ENCODE data around the gene LRRC27.
"Not testable (repeated sequence)": the region's sequence is repeated elsewhere in the genome, so short reads cannot be mapped to it uniquely, and the experiment has no call there.

The LRRC27 gene

GRCh38 chr10:132316133-132316532 lies 15.9 kb upstream of the LRRC27 start:
- DNase-seq, result no peak

GRCh38 chr10:132317477-132317876 lies 14.5 kb upstream of the LRRC27 start:
- not testable (repeated sequence) for DNase-seq

GRCh38 chr10:132319853-132320653 lies 11.9 kb upstream of the LRRC27 start:
- DNase-seq, result no peak

GRCh38 chr10:132320654-132321469 lies 11.1 kb upstream of the LRRC27 start:
- DNase-seq, result no peak

GRCh38 chr10:132321726-132322125 lies 10.3 kb upstream of the LRRC27 start:
- DNase-seq, result no peak

- no peak for DNase-seq
Measured at GRCh38 chr10:132322586-132323048, 9.4 kb upstream of the LRRC27 start.

- no peak for DNase-seq
Measured at GRCh38 chr10:132324186-132324585, 7.8 kb upstream of the LRRC27 start.

GRCh38 chr10:132326344-132326889 lies 5.6 kb upstream of the LRRC27 start:
- no peak for DNase-seq

GRCh38 chr10:132326925-132327324 lies 5.1 kb upstream of the LRRC27 start:
- no peak for DNase-seq

- no peak for DNase-seq
Measured at GRCh38 chr10:132328106-132328505, 3.9 kb upstream of the LRRC27 start.

GRCh38 chr10:132328738-132329137 lies 3.3 kb upstream of the LRRC27 start:
- DNase-seq, result no peak

- no peak for DNase-seq
Measured at GRCh38 chr10:132329565-132330485, 2.2 kb upstream of the LRRC27 start.

GRCh38 chr10:132330486-132330833 lies 1.5 kb upstream of the LRRC27 start:
- DNase-seq, result no peak

GRCh38 chr10:132332433-132332754 lies 401 bp downstream of the LRRC27 start:
- DNase-seq, result no peak

GRCh38 chr10:132333386-132333785 lies 1.4 kb downstream of the LRRC27 start:
- no peak for DNase-seq

- DNase-seq, result no peak
Measured at GRCh38 chr10:132334631-132335188, 2.7 kb downstream of the LRRC27 start.

- DNase-seq, result no peak
Measured at GRCh38 chr10:132335189-132336063, 3.4 kb downstream of the LRRC27 start.

GRCh38 chr10:132336064-132336746 lies 4.2 kb downstream of the LRRC27 start:
- DNase-seq, result no peak

- DNase-seq, result no peak
Measured at GRCh38 chr10:132336919-132337407, 5.0 kb downstream of the LRRC27 start.

- not testable (repeated sequence) for DNase-seq
Measured at GRCh38 chr10:132337854-132338253, 5.9 kb downstream of the LRRC27 start.

- no peak for DNase-seq
Measured at GRCh38 chr10:132338876-132339275, 6.9 kb downstream of the LRRC27 start.
